ENCODE data around the gene MCOLN1. TPM values are rescaled to one million over a fixed set of nuclear protein-coding genes. Genes with fewer than 3 reads are reported as not detected.

The MCOLN1 gene
- polyA plus RNA-seq, 3 donors, result 12.1 to 38.2 (median 34.3) TPM

DNA sequence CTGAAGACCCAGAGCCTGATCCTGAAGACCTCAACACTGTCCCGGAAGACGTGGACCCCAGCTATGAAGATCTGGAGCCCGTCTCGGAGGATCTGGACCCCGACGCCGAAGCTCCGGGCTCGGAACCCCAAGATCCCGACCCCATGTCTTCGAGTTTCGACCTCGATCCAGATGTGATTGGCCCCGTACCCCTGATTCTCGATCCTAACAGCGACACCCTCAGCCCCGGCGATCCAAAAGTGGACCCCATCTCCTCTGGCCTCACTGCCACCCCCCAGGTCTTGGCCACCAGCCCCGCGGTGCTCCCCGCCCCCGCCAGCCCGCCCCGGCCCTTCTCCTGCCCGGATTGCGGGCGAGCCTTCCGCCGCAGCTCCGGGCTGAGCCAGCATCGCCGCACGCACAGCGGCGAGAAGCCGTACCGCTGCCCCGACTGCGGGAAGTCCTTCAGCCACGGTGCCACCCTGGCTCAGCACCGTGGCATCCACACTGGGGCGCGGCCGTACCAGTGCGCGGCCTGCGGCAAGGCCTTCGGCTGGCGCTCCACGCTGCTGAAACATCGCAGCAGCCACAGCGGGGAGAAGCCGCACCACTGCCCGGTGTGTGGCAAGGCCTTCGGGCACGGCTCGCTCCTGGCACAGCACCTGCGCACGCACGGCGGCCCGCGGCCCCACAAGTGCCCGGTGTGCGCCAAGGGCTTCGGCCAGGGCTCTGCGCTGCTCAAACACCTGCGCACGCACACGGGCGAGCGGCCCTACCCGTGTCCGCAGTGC is 2.9 kb upstream of the MCOLN1 start:
- H3K27ac ChIP-seq (ENCODE audit: low read depth, low read length), result no peak overlapping the region
- 96 to 98% (median 97%) methylated on average over 74 of the region's 74 CpGs for WGBS, 3 donors

DNA sequence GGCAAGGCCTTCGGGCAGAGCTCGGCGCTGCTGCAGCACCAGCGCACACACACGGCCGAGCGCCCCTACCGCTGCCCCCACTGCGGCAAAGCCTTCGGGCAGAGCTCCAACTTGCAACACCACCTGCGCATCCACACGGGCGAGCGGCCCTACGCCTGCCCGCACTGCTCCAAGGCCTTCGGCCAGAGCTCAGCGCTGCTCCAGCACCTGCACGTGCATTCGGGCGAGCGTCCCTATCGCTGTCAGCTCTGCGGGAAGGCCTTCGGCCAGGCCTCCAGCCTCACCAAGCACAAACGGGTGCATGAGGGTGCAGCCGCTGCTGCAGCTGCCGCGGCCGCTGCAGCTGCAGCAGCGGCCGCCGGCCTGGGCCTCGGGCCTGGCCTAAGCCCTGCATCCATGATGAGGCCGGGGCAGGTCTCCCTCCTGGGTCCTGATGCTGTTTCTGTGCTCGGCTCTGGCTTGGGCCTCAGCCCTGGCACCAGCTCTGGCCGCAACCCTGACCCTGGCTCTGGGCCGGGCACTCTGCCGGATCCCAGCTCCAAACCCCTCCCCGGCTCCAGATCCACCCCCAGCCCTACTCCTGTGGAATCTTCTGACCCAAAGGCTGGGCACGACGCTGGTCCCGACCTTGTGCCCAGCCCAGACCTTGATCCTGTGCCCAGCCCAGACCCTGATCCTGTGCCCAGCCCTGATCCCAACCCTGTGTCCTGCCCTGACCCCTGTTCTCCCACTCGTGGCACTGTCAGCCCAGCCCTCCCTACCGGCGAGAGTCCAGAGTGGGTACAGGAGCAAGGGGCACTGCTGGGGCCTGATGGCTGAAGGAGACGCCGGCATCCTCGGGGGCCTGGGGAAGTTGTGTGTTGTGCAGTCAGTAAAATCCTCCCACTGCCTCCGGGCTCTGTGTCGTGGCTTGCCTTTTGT is 2.0 kb upstream of the MCOLN1 start:
- WGBS, 3 donors, result 84 to 90% (median 89%) methylated on average over 50 to 51 of the region's 51 CpGs
- no peak overlapping the region for H3K27ac ChIP-seq (ENCODE audit: low read depth, low read length)

DNA sequence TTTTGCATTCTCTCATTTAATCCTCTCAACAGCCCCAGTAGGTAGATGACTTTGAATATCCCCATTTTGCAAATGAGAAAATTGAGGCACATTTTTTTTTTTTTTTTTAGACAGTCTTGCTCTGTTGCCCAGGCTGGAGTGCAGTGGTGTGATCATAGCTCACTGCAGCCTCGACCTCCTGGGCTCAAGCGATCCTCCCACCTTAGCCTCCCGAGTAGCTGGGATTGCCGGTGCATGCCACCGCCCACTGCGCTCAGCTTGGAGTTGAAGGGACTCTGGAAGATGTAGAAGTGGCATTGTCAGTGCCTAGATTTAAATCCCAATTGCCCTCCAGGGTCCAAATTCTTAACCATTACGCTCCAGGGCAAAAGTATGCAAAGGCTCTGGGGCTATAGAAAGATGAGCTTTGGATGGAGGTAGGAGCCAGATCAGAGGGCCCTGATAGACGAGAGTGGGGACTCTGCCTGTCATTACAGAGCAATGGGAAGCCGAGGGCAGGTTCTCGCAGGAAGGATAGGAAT is 813 bp upstream of the MCOLN1 start:
- H3K27ac ChIP-seq (ENCODE audit: low read depth, low read length), result no peak overlapping the region
- WGBS, 3 donors, result 45 to 58% (median 50%) methylated on average over 10 of the region's 10 CpGs

DNA sequence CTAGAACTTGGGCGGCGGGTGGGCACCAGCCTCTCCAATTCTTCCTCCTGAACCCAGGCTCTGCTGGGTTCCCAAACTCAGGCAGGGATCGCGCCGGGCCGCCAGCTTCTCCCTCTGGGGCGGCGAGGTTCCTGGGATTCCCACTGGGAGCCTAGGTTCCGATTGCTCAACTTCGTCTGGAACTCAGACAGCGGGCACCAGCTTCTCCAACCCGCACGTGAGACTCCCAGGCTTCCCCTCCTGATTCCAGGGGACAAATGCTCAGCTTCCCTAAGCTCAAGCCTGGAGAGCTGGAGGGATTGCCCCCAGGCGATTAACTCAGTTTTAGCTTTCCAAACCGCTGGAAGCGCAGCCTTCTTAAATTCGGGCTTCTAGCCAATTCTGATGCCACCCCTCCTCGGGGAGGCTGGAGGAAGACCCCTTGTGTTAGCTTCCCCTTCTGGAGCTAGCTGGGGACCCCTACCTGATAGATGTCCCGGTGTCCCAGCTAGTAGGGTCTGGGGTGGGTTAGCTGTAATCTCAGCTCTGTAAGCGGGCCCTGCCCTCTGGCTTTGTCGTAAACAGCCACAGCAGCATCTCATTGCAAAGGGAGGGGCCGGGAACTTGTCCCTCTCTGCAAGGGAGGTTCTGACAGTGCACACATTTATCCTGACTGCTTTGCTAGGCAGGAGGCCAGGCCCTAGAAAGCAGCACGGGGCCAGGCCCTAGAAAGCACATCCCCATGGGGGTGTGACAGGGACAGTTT is 671 bp downstream of the MCOLN1 start:
- WGBS, 3 donors, result 6 to 8% (median 6%) methylated on average over 23 of the region's 23 CpGs
- no peak overlapping the region for H3K27ac ChIP-seq (ENCODE audit: low read depth, low read length)

DNA sequence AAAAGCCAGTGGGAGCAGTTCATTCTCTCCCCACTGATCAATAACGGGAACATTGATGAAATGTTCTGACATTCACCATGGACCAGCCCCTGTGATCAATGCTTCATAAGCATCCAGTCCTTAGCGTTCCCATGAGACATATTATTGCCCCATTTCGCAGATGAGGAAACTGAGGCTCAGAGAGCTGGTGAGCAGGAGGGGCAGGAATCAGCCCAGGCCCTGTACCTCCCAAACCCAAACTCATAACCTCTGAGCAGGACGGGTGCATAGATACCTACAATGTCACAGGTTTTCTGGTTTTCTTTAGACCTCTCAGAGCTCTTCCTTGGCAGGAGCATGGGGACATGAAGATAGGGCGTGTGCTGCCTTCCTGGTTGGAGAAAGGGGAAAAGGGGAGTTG is 2.1 kb downstream of the MCOLN1 start:
- H3K27ac ChIP-seq (ENCODE audit: low read depth, low read length), result no peak overlapping the region
- WGBS, 3 donors, result 89 to 94% (median 90%) methylated on average over 5 of the region's 5 CpGs

DNA sequence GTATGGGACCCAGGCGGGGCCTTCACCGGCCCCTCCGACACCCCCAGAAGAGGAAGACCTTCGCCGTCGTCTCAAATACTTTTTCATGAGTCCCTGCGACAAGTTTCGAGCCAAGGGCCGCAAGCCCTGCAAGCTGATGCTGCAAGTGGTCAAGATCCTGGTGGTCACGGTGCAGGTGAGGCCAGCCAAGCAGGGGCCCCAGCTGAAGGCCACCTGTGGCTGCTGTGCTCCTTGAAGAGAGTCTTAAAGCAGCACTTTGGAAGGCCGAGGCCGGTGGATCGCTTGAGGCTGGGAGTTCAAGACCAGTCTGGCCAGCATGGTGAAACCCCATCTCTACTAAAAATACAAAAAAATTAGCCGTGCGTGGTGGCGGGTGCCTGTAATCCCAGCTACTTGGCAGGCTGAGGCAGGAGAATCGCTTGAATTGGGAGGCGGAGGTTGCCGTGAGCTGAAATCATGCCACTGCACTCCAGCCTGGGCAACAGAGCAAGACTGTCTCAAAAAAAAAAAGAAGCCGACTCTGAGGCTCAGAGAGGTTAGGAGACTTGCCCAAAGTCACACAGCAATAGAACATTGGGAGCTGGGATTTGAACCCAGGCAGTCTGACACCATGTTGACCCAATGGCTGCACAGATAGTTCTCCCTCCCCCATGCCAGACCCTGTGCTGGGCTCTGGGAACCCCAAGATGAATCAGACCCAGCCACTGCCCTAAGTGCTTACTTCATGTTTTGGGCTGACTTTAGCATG is 2.7 kb downstream of the MCOLN1 start:
- 93 to 98% (median 94%) methylated on average over 19 to 20 of the region's 20 CpGs for WGBS, 3 donors
- H3K27ac ChIP-seq (ENCODE audit: low read depth, low read length), result no peak overlapping the region

DNA sequence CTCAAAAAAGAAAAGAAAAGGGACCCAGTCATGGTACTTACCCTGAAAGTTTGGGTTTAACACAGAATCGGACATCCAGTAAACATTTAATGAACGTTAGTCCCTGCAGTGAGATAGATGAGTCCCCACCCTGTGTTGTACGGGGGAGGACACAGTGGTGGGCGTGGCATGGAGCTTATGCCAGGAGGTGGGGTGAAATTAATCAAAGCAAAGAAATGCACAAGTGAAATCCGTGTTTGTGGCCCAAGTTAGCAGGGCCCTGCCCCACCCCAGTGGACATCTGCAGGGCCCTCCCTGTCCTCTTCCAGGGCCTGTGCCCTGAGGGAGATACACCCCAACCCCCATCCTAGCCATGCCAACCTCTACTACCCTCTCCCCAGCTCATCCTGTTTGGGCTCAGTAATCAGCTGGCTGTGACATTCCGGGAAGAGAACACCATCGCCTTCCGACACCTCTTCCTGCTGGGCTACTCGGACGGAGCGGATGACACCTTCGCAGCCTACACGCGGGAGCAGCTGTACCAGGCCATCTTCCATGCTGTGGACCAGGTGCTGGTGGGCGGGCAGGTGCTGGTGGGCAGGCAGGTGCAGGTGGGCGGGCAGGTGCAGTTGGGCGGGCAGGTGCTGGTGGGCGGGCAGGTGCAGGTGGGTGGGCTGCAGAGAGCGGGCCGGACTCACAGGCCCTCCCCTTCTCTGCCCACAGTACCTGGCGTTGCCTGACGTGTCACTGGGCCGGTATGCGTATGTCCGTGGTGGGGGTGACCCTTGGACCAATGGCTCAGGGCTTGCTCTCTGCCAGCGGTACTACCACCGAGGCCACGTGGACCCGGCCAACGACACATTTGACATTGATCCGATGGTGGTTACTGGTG is 3.9 kb downstream of the MCOLN1 start:
- 84 to 92% (median 90%) methylated on average over 27 to 31 of the region's 31 CpGs for WGBS, 3 donors
- H3K27ac ChIP-seq (ENCODE audit: low read depth, low read length), result no peak overlapping the region

DNA sequence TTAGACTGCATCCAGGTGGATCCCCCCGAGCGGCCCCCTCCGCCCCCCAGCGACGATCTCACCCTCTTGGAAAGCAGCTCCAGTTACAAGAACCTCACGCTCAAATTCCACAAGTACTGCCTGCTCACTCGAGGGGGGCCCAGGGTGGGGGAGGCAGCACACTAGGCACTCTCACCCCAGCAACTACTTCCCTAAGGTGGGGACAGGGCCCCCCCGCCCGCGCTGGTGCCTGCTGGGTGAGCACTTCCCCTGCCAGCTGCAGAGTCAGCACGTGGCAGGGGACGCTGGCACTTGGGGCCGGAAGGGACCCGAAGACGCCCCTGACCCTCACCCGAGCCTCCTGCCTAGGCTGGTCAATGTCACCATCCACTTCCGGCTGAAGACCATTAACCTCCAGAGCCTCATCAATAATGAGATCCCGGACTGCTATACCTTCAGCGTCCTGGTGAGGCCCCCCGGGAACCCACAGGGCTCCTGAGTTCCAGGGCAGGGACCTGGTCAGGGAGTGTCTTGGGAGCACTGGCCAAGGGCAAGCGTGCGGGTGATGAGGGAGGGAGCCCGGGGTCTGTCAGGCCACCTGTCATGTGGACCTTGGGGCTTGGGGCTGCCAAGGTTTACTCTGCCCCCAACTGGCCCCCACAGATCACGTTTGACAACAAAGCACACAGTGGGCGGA is 5.2 kb downstream of the MCOLN1 start:
- no peak overlapping the region for H3K27ac ChIP-seq (ENCODE audit: low read depth, low read length)
- WGBS, 3 donors, result 62 to 78% (median 71%) methylated on average over 24 to 25 of the region's 25 CpGs

DNA sequence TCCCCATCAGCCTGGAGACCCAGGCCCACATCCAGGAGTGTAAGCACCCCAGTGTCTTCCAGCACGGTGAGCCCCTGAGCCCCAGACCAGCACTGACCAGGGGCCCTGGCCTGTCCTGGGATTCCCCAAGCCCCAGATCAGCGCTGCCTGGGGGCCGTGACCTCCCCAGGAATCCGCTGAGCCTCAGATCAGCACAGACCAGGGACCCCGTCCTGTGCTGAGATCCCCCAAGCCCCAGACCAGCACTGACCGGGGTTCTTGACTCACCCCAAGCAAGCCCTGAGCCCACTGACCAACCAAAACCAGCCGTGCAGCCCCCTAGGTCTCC is 5.7 kb downstream of the MCOLN1 start:
- WGBS, 3 donors, result 86 to 94% (median 89%) methylated on average over 7 of the region's 7 CpGs
- no peak overlapping the region for H3K27ac ChIP-seq (ENCODE audit: low read depth, low read length)

DNA sequence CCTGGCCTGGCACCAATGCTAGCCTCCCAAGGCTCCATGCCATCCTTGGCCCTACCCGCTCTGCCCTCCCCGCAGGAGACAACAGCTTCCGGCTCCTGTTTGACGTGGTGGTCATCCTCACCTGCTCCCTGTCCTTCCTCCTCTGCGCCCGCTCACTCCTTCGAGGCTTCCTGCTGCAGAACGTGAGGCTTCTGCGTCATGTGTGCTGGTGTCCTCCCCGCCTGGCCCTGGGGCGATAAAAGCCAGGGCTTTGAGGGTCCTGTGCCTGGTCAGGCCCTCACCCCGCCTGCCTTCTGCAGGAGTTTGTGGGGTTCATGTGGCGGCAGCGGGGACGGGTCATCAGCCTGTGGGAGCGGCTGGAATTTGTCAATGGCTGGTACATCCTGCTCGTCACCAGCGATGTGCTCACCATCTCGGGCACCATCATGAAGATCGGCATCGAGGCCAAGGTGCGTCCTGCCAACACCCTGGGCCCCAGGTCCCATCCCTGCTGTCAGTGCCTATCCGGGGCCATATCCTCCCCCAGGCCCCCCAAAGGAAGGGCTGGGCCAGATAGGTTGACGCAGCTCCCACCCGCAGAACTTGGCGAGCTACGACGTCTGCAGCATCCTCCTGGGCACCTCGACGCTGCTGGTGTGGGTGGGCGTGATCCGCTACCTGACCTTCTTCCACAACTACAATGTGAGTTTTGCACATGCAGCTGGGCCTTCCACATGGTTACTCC is 6.3 kb downstream of the MCOLN1 start:
- 92 to 97% (median 92%) methylated on average over 32 of the region's 32 CpGs for WGBS, 3 donors
- no peak overlapping the region for H3K27ac ChIP-seq (ENCODE audit: low read depth, low read length)

DNA sequence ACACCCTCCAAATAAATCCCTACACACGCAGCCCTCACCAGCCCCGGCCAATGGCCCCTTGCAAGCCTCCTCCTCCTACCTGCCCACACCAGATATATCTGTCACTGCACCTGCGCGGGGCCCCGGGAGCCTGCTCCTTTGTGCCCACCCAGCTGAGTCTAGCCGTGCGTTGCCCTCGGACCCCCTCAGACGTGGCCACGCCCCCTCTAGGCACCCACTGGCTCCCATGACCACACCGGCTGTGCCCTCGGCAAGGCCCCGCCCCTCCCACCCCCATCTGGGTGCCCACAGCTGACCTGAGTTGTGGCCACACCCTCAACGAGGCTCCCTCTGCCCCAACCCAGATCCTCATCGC is 6.8 kb downstream of the MCOLN1 start:
- 82 to 85% (median 83%) methylated on average over 12 to 15 of the region's 15 CpGs for WGBS, 3 donors
- no peak overlapping the region for H3K27ac ChIP-seq (ENCODE audit: low read depth, low read length)

DNA sequence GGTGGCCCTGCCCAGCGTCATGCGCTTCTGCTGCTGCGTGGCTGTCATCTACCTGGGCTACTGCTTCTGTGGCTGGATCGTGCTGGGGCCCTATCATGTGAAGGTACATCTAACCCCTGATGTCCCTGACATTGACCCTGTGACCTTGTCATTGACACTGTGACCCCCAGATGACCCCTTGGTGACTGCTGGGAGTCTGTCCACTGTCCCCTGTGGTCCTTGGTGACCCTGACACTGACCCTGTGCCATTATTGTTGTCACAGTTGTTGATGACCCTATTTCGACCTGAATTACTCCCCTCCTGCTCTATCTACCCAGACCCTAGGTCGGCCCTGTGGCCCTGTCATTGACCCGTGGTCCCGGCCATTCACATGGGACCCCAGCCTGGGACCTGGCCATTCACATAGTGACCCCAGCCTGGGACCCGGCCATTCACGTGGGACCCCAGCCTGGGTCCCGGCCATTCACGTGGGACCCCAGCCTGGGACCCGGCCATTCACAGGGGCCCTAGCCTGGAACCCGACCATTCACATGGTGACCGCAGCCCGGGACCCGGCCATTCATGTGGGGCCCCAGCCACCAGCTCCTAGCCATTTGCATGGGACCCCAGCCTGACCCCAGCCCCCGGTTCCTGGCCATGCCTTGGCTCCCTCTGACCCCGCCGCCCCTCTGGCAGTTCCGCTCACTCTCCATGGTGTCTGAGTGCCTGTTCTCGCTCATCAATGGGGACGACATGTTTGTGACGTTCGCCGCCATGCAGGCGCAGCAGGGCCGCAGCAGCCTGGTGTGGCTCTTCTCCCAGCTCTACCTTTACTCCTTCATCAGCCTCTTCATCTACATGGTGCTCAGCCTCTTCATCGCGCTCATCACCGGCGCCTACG is 7.4 kb downstream of the MCOLN1 start:
- H3K27ac ChIP-seq (ENCODE audit: low read depth, low read length), result no peak overlapping the region
- WGBS, 3 donors, result 95 to 97% (median 96%) methylated on average over 33 of the region's 33 CpGs

DNA sequence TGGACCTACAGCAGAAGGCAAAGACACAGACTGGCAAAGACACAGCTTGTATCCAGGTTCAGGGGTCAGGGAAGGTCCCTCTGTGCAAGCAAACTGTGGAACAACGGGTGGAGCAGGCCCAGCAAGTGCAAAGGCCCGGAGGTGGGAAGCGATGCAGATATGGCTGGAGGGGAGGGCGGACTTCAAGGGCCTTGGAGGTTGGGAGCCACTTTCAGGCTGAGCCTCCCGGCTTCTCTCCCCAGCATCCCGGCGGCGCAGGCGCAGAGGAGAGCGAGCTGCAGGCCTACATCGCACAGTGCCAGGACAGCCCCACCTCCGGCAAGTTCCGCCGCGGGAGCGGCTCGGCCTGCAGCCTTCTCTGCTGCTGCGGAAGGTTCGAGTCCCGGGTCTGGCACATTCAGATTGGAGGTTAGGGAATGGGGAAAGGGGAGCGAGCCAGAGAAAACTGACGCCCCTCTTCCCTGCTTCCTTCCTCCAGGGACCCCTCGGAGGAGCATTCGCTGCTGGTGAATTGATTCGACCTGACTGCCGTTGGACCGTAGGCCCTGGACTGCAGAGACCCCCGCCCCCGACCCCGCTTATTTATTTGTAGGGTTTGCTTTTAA is 11.0 kb downstream of the MCOLN1 start:
- WGBS, 3 donors, result 22 to 39% (median 30%) methylated on average over 30 of the region's 30 CpGs
- H3K27ac ChIP-seq (ENCODE audit: low read depth, low read length), result no peak overlapping the region

DNA sequence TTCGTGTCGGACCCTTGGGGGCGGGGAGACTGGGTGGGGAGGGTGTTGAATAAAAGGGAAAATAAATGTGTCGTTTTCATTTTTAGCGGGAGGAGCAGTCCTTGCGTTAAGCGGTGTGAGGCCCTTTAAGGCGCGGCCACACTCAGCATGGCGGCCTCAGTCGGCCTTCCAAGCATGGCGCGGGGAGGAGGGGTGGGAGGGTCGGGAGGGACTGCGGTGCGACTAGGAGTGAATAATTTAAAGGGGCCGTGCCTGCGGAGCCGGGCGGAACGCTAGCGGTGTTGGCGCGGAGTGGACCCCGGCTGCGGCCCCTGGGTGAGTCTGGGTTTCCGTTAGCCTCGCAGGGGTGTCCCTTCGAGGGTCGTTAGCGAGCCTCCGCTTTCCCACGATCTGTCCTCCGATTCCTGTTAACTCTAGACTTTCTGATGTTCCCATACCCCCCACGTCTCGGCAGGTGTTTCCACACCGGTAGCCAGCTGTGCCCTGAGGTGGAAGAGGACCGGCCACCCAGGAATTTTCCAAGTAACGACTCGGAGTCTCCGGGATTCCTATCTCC is 11.6 kb downstream of the MCOLN1 start:
- 0 to 1% (median 0%) methylated on average over 41 of the region's 41 CpGs for WGBS, 3 donors
- peak overlapping the region; percentile 81 for H3K27ac ChIP-seq (ENCODE audit: low read depth, low read length)

Data from adipose tissue (tissue), 3 donors.